Measurements from ENCODE around the gene ODF4. TPM values are rescaled to one million over a fixed set of nuclear protein-coding genes. Genes with fewer than 3 reads are reported as not detected.

Gene ODF4
- polyA plus RNA-seq, 1 of the 3 experiments (the other 2 are of a cell fraction): not detected

- Histone ChIP-seq H3K27me3 (ENCODE audit: insufficient read depth) (no peaks in the 10 kb centered on the region), H3K9ac (no peak overlapping the region), H3K4me2 (no peak overlapping the region), H3K27ac (ENCODE audit: low read depth in 2 of 2, low read length in 1 of 2) (no peak overlapping the region), H2AFZ (ENCODE audit: low read depth) (no peak overlapping the region), H4K20me1 (ENCODE audit: insufficient read depth) (no peaks in the 10 kb centered on the region), H3K9me2 (no peaks in the 10 kb centered on the region), H3K79me2 (ENCODE audit: insufficient read depth) (no peaks in the 10 kb centered on the region), H3K4me3 (ENCODE audit: low read depth in 2 of 2, low read length in 1 of 2) (no peak overlapping the region), H3K36me3 (replicated peaks in 1 of 2; ENCODE audit: control insufficient read depth in 1 of 2, insufficient read depth in 2 of 2, low read length in 1 of 2) (peaks cover 0 to 3% of the 10 kb centered on the region in 2 experiments), H3K4me1 (ENCODE audit: control insufficient read depth in 1 of 2, insufficient read depth in 2 of 2, low read depth in 1 of 2, low read length in 1 of 2) (peaks cover 0 to 5% of the 10 kb centered on the region in 2 experiments; a peak in 2 of 4 replicates), H3F3A (replicated peaks; ENCODE audit: insufficient read depth) (peaks cover 14% of the 10 kb centered on the region), H3K9me3 (no peaks in the 10 kb centered on the region)
- CTCF ChIA-PET: no interaction called here
- POLR2A ChIA-PET: no interaction called here
- no peak for DNase-seq
- WGBS (ENCODE audit: low lambda C conversion rate): 83% methylated on average over 4 of the region's 4 CpGs
- TF ChIP-seq TAF1 (IDR thresholded peaks at IDR 0.05; ENCODE audit: borderline replicate concordance, low read depth, low read length) (no peak), ZBTB33 (IDR thresholded peaks at IDR 0.05; ENCODE audit: borderline replicate concordance, low read depth) (no peak), POLR2AphosphoS5 (IDR thresholded peaks at IDR 0.05; ENCODE audit: low read depth, low read length) (no peak), SMC3 (IDR thresholded peaks at IDR 0.05; ENCODE audit: low read depth, low read length) (no peak), SIN3A (IDR thresholded peaks at IDR 0.05; ENCODE audit: borderline replicate concordance, low read depth, low read length) (no peak), USF2 (IDR thresholded peaks at IDR 0.05; ENCODE audit: borderline replicate concordance, low read depth, low read length) (no peak)
These were observed 23.2 kb downstream of the ODF4 start for GRCh38 chr17:8362651-8363332.

- no peaks in the 10 kb centered on the region for H3K9me3 ChIP-seq
- no peaks in the 10 kb centered on the region for H3K27me3 ChIP-seq (ENCODE audit: insufficient read depth)
- H2AFZ ChIP-seq (ENCODE audit: low read depth): no peak overlapping the region
- H3F3A ChIP-seq (replicated peaks; ENCODE audit: insufficient read depth): peaks cover 14% of the 10 kb centered on the region
- H3K27ac ChIP-seq (ENCODE audit: low read depth in 2 of 2, low read length in 1 of 2): peak overlapping the region; percentile 3 to 57; a peak in 3 of 4 replicates
- H3K9me2 ChIP-seq: no peaks in the 10 kb centered on the region
- H3K9ac ChIP-seq: no peak overlapping the region
- no peak overlapping the region for H3K4me3 ChIP-seq (ENCODE audit: low read depth in 2 of 2, low read length in 1 of 2)
- DNase-seq: no peak
- H3K79me2 ChIP-seq (ENCODE audit: insufficient read depth): no peaks in the 10 kb centered on the region
- peaks cover 11 to 19% of the 10 kb centered on the region in 2 experiments for H3K36me3 ChIP-seq (replicated peaks in 1 of 2; ENCODE audit: control insufficient read depth in 1 of 2, insufficient read depth in 2 of 2, low read length in 1 of 2)
- CTCF ChIA-PET: interaction anchor here (1.1 to 2.1 kb wide), 2 partner anchors 11 to 19 kb away, joined by 3 to 4 read pairs; no protein-coding TSS in a partner anchor
- POLR2A ChIA-PET: interaction anchor here (0.9 kb wide), 1 partner anchor 10 kb away, joined by 3 read pairs; no protein-coding TSS in a partner anchor
- 60% methylated on average over 1 of the region's 1 CpG for WGBS (ENCODE audit: low lambda C conversion rate)
- H4K20me1 ChIP-seq (ENCODE audit: insufficient read depth): no peaks in the 10 kb centered on the region
- peaks cover 0 to 5% of the 10 kb centered on the region in 2 experiments; a peak in 2 of 4 replicates for H3K4me1 ChIP-seq (ENCODE audit: control insufficient read depth in 1 of 2, insufficient read depth in 2 of 2, low read depth in 1 of 2, low read length in 1 of 2)
- H3K4me2 ChIP-seq: no peak overlapping the region
- TF ChIP-seq JUND (IDR thresholded peaks at IDR 0.05) (no peak), RXRA (IDR thresholded peaks at IDR 0.05; ENCODE audit: borderline replicate concordance, low read depth) (no peak), USF2 (IDR thresholded peaks at IDR 0.05; ENCODE audit: borderline replicate concordance, low read depth, low read length) (no peak), TEAD4 (IDR thresholded peaks at IDR 0.05; ENCODE audit: borderline replicate concordance, insufficient read depth) (no peak), IRF3 (IDR thresholded peaks at IDR 0.05; ENCODE audit: low read depth, low read length) (no peak), MAX (IDR thresholded peaks at IDR 0.05; ENCODE audit: low read depth) (no peak), RFX5 (IDR thresholded peaks at IDR 0.05; ENCODE audit: low read length) (no peak), TCF12 (IDR thresholded peaks at IDR 0.05) (no peak), EP300 (IDR thresholded peaks at IDR 0.05; ENCODE audit: borderline replicate concordance in 1 of 2, low read depth in 1 of 2, low read length in 1 of 2) (no peak), TAF1 (IDR thresholded peaks at IDR 0.05; ENCODE audit: borderline replicate concordance, low read depth, low read length) (no peak), PBX3 (IDR thresholded peaks at IDR 0.05) (no peak), EZH2phosphoT487 (IDR thresholded peaks at IDR 0.05; ENCODE audit: borderline replicate concordance, low read depth) (no peak), RCOR1 (IDR thresholded peaks at IDR 0.05; ENCODE audit: low read length) (no peak), GABPA (IDR thresholded peaks at IDR 0.05; ENCODE audit: low read depth) (no peak), MXI1 (IDR thresholded peaks at IDR 0.05; ENCODE audit: low read depth, low read length) (no peak)
These were observed 25.5 kb downstream of the ODF4 start for GRCh38 chr17:8365143-8365542.
